ENCODE measurements around the gene PGAP2. TPM values are rescaled to one million over a fixed set of nuclear protein-coding genes. Genes with fewer than 3 reads are reported as not detected.
A peak's percentile ranks its signal among the peaks of the same experiment; 100 is the strongest.
"Not testable (repeated sequence)": the region's sequence is repeated elsewhere in the genome, so short reads cannot be mapped to it uniquely, and the experiment has no call there.

The PGAP2 gene
- total RNA-seq, 1 donor from 2014 or later = 49.1 TPM

GRCh38 chr11:3854977-3855807 lies 46.8 kb downstream of the PGAP2 start, which contains the start of gene STIM1:
TSS of gene STIM1 (plus strand) at chr11:3855664. CDS start at chr11:3856271, 607 bp downstream.
- peak; percentile 97 for DNase-seq (ENCODE audit: low spot score)

GRCh38 chr11:3855808-3856491 lies 47.6 kb downstream of the PGAP2 start:
- DNase-seq (ENCODE audit: low spot score) = peak; percentile 55

GRCh38 chr11:3856856-3857553 lies 48.6 kb downstream of the PGAP2 start:
- no peak for DNase-seq (ENCODE audit: low spot score)

- no peak for DNase-seq (ENCODE audit: low spot score)
Observed at GRCh38 chr11:3857628-3858027, 49.3 kb downstream of the PGAP2 start.

GRCh38 chr11:3859373-3859881 lies 51.1 kb downstream of the PGAP2 start:
- DNase-seq (ENCODE audit: low spot score) = no peak

GRCh38 chr11:3860375-3860774 lies 52.0 kb downstream of the PGAP2 start:
- no peak for DNase-seq (ENCODE audit: low spot score)

GRCh38 chr11:3860898-3861393 lies 52.6 kb downstream of the PGAP2 start:
- not testable (repeated sequence) for DNase-seq (ENCODE audit: low spot score)

GRCh38 chr11:3861683-3862082 lies 53.3 kb downstream of the PGAP2 start:
- DNase-seq (ENCODE audit: low spot score) = no peak

- no peak for DNase-seq (ENCODE audit: low spot score)
Observed at GRCh38 chr11:3865388-3866193, 57.2 kb downstream of the PGAP2 start.

GRCh38 chr11:3866206-3866605 lies 57.8 kb downstream of the PGAP2 start:
- no peak for DNase-seq (ENCODE audit: low spot score)

- no peak for DNase-seq (ENCODE audit: low spot score)
Observed at GRCh38 chr11:3866836-3867208, 58.5 kb downstream of the PGAP2 start.

GRCh38 chr11:3867209-3868091 lies 59.1 kb downstream of the PGAP2 start:
- peak; percentile 52 for DNase-seq (ENCODE audit: low spot score)

GRCh38 chr11:3873712-3874349 lies 65.5 kb downstream of the PGAP2 start:
- no peak for DNase-seq (ENCODE audit: low spot score)

Other genes with a start within 250 kb of the PGAP2 start
- gene ART5, start 166.6 kb upstream of the PGAP2 start, total RNA-seq = not detected
- not detected for gene ART1, start 163.4 kb upstream of the PGAP2 start, total RNA-seq
- gene CHRNA10, start 137.2 kb upstream of the PGAP2 start, total RNA-seq = 2.4 TPM
- gene NUP98, start 11.0 kb upstream of the PGAP2 start, total RNA-seq = 137 TPM
- 40.8 TPM for gene RHOG, start 32.4 kb downstream of the PGAP2 start, total RNA-seq
- 71.5 TPM for gene STIM1, start 47.1 kb downstream of the PGAP2 start, total RNA-seq